Activated CD8-positive, alpha-beta T cell treated with anti-CD3 and anti-CD28 coated beads for 36 hours (primary cell): Measurements from ENCODE around the gene PTPRJ. TPM values are rescaled to one million over a fixed set of nuclear protein-coding genes. Genes with fewer than 3 reads are reported as not detected.
"Not testable (repeated sequence)": the region's sequence is repeated elsewhere in the genome, so short reads cannot be mapped to it uniquely, and the experiment has no call there.

Experiments
- ATAC-seq: fragments of 200-7000 bp; cut with Tn5 transposase; one replicate; pipeline ENCODE4 v1.10.0; 2021; ENCODE audit warnings: mild to moderate bottlenecking, moderate library complexity
- CTCF ChIA-PET: fragments of 350-600 bp; sonication (Branson Sonifier 250); formaldehyde crosslinking; loops from one replicate; lab custom pipeline; 2021; ENCODE audit warnings: antibody characterized with exemption; lab: Charles Lee
- POLR2A ChIA-PET: fragments of 350-600 bp; sonication (Branson Sonifier 250); formaldehyde crosslinking; loops from one replicate; lab custom pipeline; 2021; ENCODE audit warnings: antibody characterized with exemption; lab: Charles Lee
- DNase-seq: peaks from one replicate; pipeline ENCODE4 v3.0.0-alpha.2; 2020
- H3K27ac Mint-ChIP-seq: one replicate; pipeline ENCODE4 v1.8.0; 2021; ENCODE audit warnings: mild to moderate bottlenecking, mixed read lengths
- H3K27me3 Mint-ChIP-seq: one replicate; pipeline ENCODE4 v1.8.0; 2021; ENCODE audit warnings: mixed read lengths
- H3K36me3 Mint-ChIP-seq: one replicate; pipeline ENCODE4 v1.8.0; 2021; ENCODE audit warnings: low read depth, mixed read lengths
- H3K4me1 Mint-ChIP-seq: one replicate; pipeline ENCODE4 v1.8.0; 2021; ENCODE audit warnings: low read depth, mixed read lengths
- H3K4me3 Mint-ChIP-seq: one replicate; pipeline ENCODE4 v1.8.0; 2021; ENCODE audit warnings: mild to moderate bottlenecking, moderate library complexity, mixed read lengths
- H3K9me3 Mint-ChIP-seq: one replicate; pipeline ENCODE4 v1.8.0; 2021; ENCODE audit warnings: mixed read lengths
- CTCF ChIP-seq: fragments of 200-600 bp; IDR thresholded peaks from one replicate; pipeline ENCODE4 v1.8.0; 2022; ENCODE audit warnings: antibody characterized with exemption, mild to moderate bottlenecking
- intact Hi-C: fragments of 100-400 bp; cut with micrococcal nuclease; formaldehyde crosslinking; loops from one replicate; pipeline ENCODE4 v1.10.0; 2022
- total RNA-seq, 2 experiments: library from RNA; stranded (reverse); gene quantifications; one replicate each; pipeline ENCODE4 v1.2.3, GENCODE V29; 2021

Gene PTPRJ
- total RNA-seq, 2 experiments from 2014 or later, result 21.5 to 23.4 TPM

- H3K4me3 Mint-ChIP-seq, result no peak overlapping the region
- CTCF ChIA-PET, result no interaction called here
- POLR2A ChIA-PET, result interaction anchor here (0.7 kb wide), 1 partner anchor 297 kb away, joined by 3 read pairs; no protein-coding TSS in a partner anchor
These were observed 147.3 kb downstream of the PTPRJ start for GRCh38 chr11:48127521-48128183.

GRCh38 chr11:48129697-48130395, 149.5 kb downstream of the PTPRJ start:
- H3K36me3 Mint-ChIP-seq, result peaks cover 21% of the 10 kb centered on the region
- CTCF ChIA-PET, result interaction anchor here (1.5 kb wide), 1 partner anchor 195 kb away, joined by 5 read pairs; no protein-coding TSS in a partner anchor
- POLR2A ChIA-PET, result no interaction called here
- peak overlapping the region; percentile 17 for H3K27ac Mint-ChIP-seq
- DNase-seq (no peak), ATAC-seq (no peak)
- no peak overlapping the region for H3K4me3 Mint-ChIP-seq
- H3K9me3 Mint-ChIP-seq, result no peaks in the 10 kb centered on the region
- H3K27me3 Mint-ChIP-seq, result no peaks in the 10 kb centered on the region
- no peaks in the 10 kb centered on the region for H3K4me1 Mint-ChIP-seq
- no peak for TF ChIP-seq CTCF
- intact Hi-C loops, result no loop called here

More at GRCh38 chr11:48127521-48128183, 147.3 kb downstream of the PTPRJ start:
- peaks cover 30% of the 10 kb centered on the region for H3K36me3 Mint-ChIP-seq
- no peak for TF ChIP-seq CTCF
- H3K9me3 Mint-ChIP-seq, result no peaks in the 10 kb centered on the region
- H3K4me1 Mint-ChIP-seq, result no peaks in the 10 kb centered on the region
- H3K27ac Mint-ChIP-seq, result no peak overlapping the region
- intact Hi-C loops, result no loop called here
- H3K27me3 Mint-ChIP-seq, result no peaks in the 10 kb centered on the region
- DNase-seq (no peak), ATAC-seq (no peak)

GRCh38 chr11:48134221-48134922, 154.0 kb downstream of the PTPRJ start:
- POLR2A ChIA-PET, result no interaction called here
- DNase-seq (no peak), ATAC-seq (no peak)
- no peak for TF ChIP-seq CTCF
- no peaks in the 10 kb centered on the region for H3K9me3 Mint-ChIP-seq
- CTCF ChIA-PET, result no interaction called here
- H3K4me3 Mint-ChIP-seq, result no peak overlapping the region
- H3K27me3 Mint-ChIP-seq, result no peaks in the 10 kb centered on the region
- no peaks in the 10 kb centered on the region for H3K4me1 Mint-ChIP-seq
- peaks cover 17% of the 10 kb centered on the region for H3K36me3 Mint-ChIP-seq
- intact Hi-C loops, result no loop called here
- H3K27ac Mint-ChIP-seq, result no peak overlapping the region

GRCh38 chr11:48138222-48138621, 157.9 kb downstream of the PTPRJ start:
- ChIA-PET POLR2A (no interaction called here), CTCF (no interaction called here)
- no peaks in the 10 kb centered on the region for H3K27me3 Mint-ChIP-seq
- H3K4me1 Mint-ChIP-seq, result no peaks in the 10 kb centered on the region
- no peak for ATAC-seq
- no peak for TF ChIP-seq CTCF
- H3K36me3 Mint-ChIP-seq, result peaks cover 16% of the 10 kb centered on the region
- no peak for DNase-seq
- intact Hi-C loops, result no loop called here
- no peaks in the 10 kb centered on the region for H3K9me3 Mint-ChIP-seq
- no peak overlapping the region for H3K27ac Mint-ChIP-seq
- no peak overlapping the region for H3K4me3 Mint-ChIP-seq

GRCh38 chr11:48139896-48140295, 159.5 kb downstream of the PTPRJ start:
- DNase-seq, POLR2A ChIA-PET, H3K4me1 Mint-ChIP-seq, ATAC-seq, H3K4me3 Mint-ChIP-seq, intact Hi-C loops, CTCF ChIA-PET, H3K27ac Mint-ChIP-seq, H3K9me3 Mint-ChIP-seq, H3K27me3 Mint-ChIP-seq: not testable (repeated sequence)
- H3K36me3 Mint-ChIP-seq, result peaks cover 30% of the 10 kb centered on the region
